Mammary epithelial cell (primary cell): Measurements from ENCODE around the gene TLR6.

Source experiments
- CTCF ChIP-seq, 2 donors: IDR thresholded peaks in 1 of 2; conservative IDR thresholded peaks in 1 of 2; 2 replicates each; pipeline ENCODE4 v1.5.1; 2011 to 2012; ENCODE audit warnings: inconsistent platforms in 2 of 2, low read length in 2 of 2, mild to moderate bottlenecking in 2 of 2, control low read depth in 1 of 2, low read depth in 1 of 2; ENCODE audit not compliant: insufficient read depth in 1 of 2; ENCODE audit errors: extremely low read depth in 1 of 2
- EZH2 ChIP-seq: IDR thresholded peaks from 2 replicates; pipeline ENCODE4 v1.6.1; 2012; ENCODE audit warnings: low read length, inconsistent platforms, borderline replicate concordance

GRCh38 chr4:38904090-38904666 lies 47.6 kb upstream of the TLR6 start:
- TF ChIP-seq CTCF (conservative IDR thresholded peaks at IDR 0.05 in 1 of 2, IDR thresholded peaks at IDR 0.05 in 1 of 2; ENCODE audit: extremely low read depth in 1 of 2, insufficient read depth in 1 of 2, low read depth in 1 of 2, low read length in 2 of 2) = no peak
- no peak for TF ChIP-seq EZH2
